NCI-H2029 (cell line): ENCODE results near the gene ASIC1.
"Not testable (repeated sequence)": the region's sequence is repeated elsewhere in the genome, so short reads cannot be mapped to it uniquely, and the experiment has no call there.

ENCODE experiments used
- DNase-seq: peaks from one replicate; lab custom pipeline; 2025; lab: John Stamatoyannopoulos, UW

The ASIC1 gene

GRCh38 chr12:50057000-50057841 lies at the start of gene ASIC1:
ASIC1 (plus strand) TSS chr12:50057596; CDS start chr12:50058767, 1,171 bp downstream.
- DNase-seq: peak; percentile 38

- no peak for DNase-seq
These were observed 43.8 kb upstream of the ASIC1 start for GRCh38 chr12:50013361-50014147.

DNA sequence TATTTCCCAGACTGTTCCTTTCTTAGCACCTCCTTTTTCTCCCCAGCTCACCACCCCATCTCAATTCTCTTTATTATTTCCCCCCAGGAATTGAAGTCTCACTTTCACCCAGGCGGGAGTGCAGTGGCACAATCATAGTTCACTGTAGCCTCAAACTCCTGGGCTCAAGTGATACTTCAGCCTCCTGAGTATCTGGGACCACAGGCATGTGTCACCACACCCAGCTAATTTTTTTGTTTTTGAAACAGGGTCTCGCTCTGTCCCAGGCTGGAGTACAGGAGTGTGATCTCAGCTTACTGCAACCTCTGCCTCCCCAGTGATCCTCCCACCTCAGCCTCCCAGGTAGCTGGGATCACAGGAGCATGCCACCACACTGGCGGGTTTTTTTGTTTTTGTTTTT lies 43.1 kb upstream of the ASIC1 start:
- DNase-seq: no peak

DNA sequence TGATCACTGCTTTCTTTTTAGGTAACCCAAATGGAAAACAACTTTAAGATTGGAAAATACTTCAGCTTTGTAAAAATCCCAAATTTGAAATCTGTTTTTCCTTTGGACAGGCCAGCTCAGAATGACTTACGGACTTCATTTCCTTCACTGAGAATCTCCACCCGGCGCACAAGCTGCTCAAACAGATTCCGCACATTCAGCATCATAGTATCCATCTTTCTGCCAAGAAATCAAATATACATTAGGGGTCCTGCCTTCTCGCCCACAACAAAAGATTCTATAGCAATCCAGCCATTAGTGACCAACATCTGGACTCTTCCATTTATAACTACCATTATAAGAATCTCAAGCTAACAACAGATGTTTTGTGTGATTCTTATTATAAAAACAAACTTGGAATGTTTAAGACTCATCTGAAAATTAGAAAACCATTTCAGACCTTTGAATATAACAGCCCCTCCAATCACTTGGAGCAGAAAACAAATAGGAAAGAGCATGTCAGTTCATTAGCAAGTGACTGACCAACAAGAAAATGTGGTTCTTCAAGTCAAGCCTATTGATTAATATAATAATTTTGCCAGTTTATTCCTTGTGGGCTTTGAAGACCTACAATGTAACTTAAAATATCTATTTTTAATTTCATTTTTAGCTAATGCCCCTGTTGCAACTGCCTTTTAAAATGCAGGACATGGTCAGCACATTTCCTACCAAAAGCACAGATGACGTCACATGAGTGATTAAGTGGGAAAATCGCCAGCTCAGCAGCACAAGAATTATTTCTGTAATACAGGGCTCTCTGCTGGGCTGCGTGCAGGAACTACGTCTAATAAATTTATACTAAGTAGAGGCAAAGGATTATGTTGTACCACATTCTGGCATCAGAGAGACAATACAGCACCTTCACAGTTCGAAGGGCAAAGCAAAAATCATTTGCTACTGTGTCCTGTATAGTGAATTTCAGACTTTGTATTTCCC lies 40.6 kb upstream of the ASIC1 start:
- peak; percentile 1 for DNase-seq

GRCh38 chr12:50017641-50018040 lies 39.8 kb upstream of the ASIC1 start:
- no peak for DNase-seq

GRCh38 chr12:50018154-50018553 lies 39.2 kb upstream of the ASIC1 start:
- no peak for DNase-seq

DNA sequence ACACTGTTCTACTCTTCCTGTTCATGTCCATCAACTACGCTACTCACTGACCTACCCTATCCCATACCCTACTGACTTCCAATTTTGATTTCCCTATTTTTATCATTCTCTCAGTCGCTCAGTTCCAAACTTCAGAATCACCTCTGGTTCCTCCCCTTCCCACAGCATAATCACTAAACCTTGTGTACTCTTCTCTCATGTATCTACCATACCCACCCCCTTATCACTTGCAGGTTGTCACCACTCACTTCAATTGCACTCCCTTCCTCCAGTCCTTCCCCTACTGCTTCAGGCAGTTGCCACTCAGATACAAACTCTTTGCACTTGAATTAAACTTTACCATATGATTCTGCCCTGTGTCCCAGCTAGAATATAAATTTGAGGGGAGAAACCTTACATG lies 38.4 kb upstream of the ASIC1 start:
- no peak for DNase-seq

DNA sequence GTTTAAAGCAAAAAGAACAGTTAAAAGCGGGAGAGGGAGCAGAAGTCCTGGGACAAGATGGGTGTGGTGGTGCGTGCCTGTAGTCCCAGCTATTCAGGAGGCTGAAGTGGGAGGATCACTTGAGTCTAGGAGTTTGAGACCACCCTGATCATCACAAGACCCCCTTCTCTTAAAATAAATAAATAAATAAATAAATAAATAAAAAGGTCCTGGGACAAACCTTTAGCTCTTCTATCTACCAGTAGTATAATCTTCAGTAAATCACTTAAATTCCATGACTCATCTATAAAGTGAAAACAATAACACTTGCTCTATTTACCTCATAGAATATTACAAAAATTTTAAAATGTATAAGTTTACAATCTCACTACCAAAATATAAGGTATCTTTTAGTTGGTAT lies 37.9 kb upstream of the ASIC1 start:
- DNase-seq: no peak

DNA sequence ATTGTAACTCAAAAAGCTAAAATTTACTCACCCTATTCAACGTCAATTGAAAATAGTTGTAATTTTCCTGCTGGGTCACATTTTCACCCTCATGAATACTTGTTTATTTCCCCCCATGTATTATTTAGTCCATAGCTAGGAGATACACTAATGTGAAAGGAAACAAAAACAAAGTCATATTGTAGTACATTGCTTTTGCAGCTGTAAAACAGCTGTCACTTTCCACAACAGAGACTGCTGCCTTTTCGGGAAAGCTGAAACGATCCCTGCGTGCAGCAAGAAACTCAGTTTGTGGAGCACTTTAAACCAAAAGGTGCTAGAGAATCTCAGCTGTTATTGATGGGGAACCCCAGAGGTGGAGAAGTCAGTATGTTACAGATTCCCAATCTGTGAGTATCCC lies 36.4 kb upstream of the ASIC1 start:
- DNase-seq: no peak

GRCh38 chr12:50022903-50023302 lies 34.5 kb upstream of the ASIC1 start:
- DNase-seq: no peak

- no peak for DNase-seq
These were observed 33.2 kb upstream of the ASIC1 start for GRCh38 chr12:50024227-50024626.

DNA sequence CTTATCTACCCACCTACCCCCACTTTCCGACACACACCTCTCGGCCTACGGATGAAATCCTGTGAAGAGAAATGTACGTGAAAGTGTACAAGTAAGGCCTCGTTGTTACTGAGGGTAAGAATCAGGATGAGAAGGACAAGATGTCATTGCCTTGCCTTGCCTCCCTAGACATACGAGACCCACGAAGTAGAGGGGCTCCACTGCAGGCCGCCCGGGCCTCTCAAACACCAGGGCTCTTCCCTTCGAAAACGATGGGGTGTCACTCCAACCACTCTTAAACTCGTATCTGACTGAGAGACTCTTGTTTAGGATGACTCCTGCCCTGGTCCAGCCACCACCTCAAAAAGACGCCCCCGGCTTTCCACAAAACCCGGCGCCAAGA lies 32.6 kb upstream of the ASIC1 start:
- DNase-seq: no peak

- DNase-seq: peak; percentile 99
These were observed 32.0 kb upstream of the ASIC1 start, which contains the start of gene RACGAP1 for GRCh38 chr12:50025187-50026059. RACGAP1 (minus strand) TSS chr12:50025494; CDS start chr12:50016715, 8,779 bp downstream.

GRCh38 chr12:50026691-50027090 lies 30.7 kb upstream of the ASIC1 start:
- no peak for DNase-seq

DNA sequence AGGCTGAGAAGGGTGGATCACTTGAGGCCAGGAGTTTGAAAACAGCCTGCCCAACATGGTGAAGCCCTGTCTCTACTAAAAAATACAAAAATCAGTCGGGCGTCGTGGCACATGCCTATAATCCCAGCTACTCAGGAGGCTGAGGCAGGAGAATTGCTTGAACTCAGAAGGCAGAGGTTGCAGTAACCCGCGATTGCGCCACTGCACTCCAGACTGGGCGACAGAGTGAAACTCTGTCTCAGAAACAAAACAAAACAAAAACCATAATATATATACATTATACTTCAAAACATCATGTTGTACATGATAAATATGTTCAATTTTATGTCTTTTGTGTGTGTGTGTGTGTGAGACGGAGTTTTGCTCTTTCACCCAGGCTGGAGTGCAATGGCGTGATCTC lies 26.9 kb upstream of the ASIC1 start:
- DNase-seq: not testable (repeated sequence)

DNA sequence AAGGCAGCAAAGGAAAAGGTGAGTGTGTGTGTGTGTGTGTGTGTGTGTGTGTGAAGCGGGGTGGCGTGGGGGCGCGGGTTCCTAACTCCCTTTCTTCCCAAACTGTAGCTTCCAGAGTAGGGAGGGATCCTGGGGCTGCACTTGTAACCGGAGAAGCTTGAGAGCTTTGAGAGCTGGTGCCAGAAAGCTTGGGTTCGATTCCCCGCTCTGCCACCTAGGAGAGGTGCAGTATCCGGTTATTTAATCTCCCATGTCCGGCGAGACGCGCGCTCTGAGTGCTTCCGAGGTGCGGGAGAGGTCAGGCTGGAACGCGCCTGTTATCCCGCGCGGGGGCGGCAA lies 24.9 kb upstream of the ASIC1 start:
- DNase-seq: no peak

DNA sequence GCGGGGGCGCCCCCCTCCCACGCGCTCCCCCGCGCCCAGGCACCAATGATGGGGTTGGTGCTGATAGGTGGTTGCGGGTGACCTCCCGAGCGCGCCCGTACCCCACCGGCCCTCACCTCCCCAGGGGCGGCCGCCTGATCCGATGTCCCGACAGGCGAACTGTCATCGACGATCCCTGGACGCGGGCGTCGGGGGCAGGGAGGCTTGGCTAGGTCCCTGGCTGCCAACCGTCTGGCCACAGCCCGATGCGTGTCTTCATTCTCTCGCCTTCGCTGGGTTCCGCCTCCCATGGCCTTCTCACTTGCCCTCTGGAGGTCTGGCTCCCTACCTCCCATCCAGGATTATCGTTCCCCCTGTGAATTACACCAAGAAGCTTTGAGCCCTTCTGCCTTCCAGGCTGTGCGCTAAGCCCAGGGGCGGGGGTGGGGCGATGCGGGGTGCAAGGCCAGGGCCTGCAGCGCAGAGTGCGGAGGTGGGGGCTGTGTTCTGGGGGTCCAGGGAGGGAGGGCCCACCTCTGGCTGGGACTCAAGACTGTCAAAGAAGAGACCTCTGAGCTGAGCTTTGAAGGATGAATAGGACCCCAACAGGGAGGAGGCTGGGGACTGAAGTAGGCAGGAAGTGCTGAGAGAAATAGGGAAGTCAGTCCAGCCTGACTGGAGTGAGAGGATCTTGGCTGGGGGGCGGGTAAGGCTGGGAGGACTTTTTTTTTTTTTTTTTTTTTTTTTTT lies 24.4 kb upstream of the ASIC1 start:
- no peak for DNase-seq

GRCh38 chr12:50038336-50038735 lies 19.1 kb upstream of the ASIC1 start:
- no peak for DNase-seq

DNA sequence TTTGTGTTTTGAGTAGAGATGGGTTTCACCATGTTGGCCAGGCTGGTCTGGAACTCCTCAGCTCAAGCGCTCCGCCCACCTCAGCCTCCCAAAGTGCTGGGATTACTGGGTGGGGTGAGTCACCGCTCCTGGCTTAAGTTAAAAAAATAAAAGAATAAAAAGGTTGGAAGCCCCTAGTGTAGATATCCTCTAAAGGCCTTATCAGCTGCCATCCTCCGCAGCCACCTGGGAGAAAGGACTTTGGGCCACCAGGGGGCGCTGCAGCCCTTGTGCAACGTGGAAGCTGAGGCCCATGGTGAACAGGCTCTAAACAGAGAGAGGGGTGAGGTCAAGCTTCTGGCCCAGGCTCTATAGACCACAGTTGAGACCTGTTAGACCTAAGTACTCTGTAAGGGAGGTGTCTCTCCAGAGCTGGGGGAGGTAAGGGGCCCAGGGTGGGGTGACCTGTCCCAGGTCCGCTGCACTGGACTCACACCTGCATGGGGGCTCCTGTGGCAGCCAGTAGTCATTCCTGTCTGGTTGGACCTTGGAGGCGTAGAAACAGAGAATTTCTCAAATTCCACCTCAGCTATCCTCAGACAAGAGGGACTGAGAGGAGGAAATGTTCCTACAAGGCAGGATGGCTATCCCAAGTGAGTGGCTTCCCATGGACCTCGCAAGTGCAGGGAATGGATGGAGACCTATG lies 18.1 kb upstream of the ASIC1 start:
- DNase-seq: peak; percentile 75

DNA sequence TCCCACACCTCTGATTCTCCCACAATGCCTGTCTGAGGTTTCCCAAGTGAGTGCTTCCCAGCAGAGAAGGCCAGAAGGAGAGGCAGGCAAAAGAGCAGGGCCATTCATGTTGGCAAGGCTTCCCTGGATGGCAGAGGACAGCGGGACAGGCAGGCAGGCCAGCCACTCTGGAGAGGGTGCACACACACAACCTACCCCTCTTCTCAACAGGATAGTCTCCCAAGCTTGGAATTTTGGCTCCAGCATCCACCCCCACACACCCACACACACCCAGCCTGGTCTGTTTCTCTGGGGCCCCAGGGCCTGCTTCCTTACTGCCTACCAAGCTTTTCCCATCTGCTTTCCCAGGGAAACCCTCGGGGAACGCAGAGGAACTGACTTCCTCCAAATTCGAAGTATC lies 16.7 kb upstream of the ASIC1 start:
- DNase-seq: no peak
